ENCODE results near the gene PRRG2. TPM values are rescaled to one million over a fixed set of nuclear protein-coding genes. Genes with fewer than 3 reads are reported as not detected.
A peak's percentile ranks its signal among the peaks of the same experiment; 100 is the strongest.

PRRG2 gene
- total and polyA plus RNA-seq, 2 experiments from 2014 or later = 2.0 to 3.8 TPM

GRCh38 chr19:49567861-49568441 is 13.2 kb upstream of the PRRG2 start:
- Histone ChIP-seq H3K4me1 (ENCODE audit: insufficient read depth) (peaks cover 13% of the 10 kb centered on the region), H3K36me3 (ENCODE audit: insufficient read depth) (no peaks in the 10 kb centered on the region), H3K27ac (ENCODE audit: low read depth) (peak overlapping the region; percentile 39; the same call in 1 of the 2 replicates), H3K79me2 (replicated peaks; ENCODE audit: insufficient read depth) (peaks cover 60% of the 10 kb centered on the region), H3K4me2 (no peak overlapping the region), H3K4me3 (no peak overlapping the region), H4K20me1 (replicated peaks; ENCODE audit: insufficient read depth) (peaks cover 17% of the 10 kb centered on the region), H3K27me3 (ENCODE audit: insufficient read depth) (no peaks in the 10 kb centered on the region), H3F3A (replicated peaks; ENCODE audit: low read depth) (peaks cover 17% of the 10 kb centered on the region; the same call in 1 of the 2 replicates), H3K9me2 (ENCODE audit: insufficient read depth) (no peaks in the 10 kb centered on the region), H2AFZ (no peak overlapping the region)
- no peaks in the 10 kb centered on the region for H3K27me3 Mint-ChIP-seq (ENCODE audit: insufficient read depth, low read depth, poor library complexity)
- H3K4me3 Mint-ChIP-seq = no peak overlapping the region; the same call in 2 of the 3 replicates
- no peaks in the 10 kb centered on the region; the same call in 2 of the 3 replicates for H3K36me3 Mint-ChIP-seq (ENCODE audit: low read depth)
- DNase-seq (ENCODE audit: low spot score) (no peak), ATAC-seq (no peak)
- peaks cover 13% of the 10 kb centered on the region; the same call in 2 of the 3 replicates for H3K4me1 Mint-ChIP-seq
- H3K9me3 Mint-ChIP-seq = no peaks in the 10 kb centered on the region
- no peak for TF ChIP-seq EZH2 (IDR thresholded peaks at IDR 0.05; ENCODE audit: low read depth, unreplicated experiment)
- TF ChIP-seq POLR2AphosphoS5 (IDR thresholded peaks at IDR 0.05; ENCODE audit: low read depth) = no peak
- no peak overlapping the region for H3K27ac Mint-ChIP-seq

GRCh38 chr19:49570138-49570856 is 10.8 kb upstream of the PRRG2 start:
- Mint-ChIP-seq H3K27me3 (ENCODE audit: insufficient read depth, low read depth, poor library complexity) (peaks cover 1% of the 10 kb centered on the region), H3K9me3 (no peaks in the 10 kb centered on the region), H3K36me3 (ENCODE audit: low read depth) (peaks cover 13% of the 10 kb centered on the region; the same call in 2 of the 3 replicates), H3K27ac (peak overlapping the region; percentile 91), H3K4me3 (0 out of 3 replicates have a peak overlapping the region, but pooled peaks have one; percentile 35), H3K4me1 (peaks cover 13% of the 10 kb centered on the region; the same call in 2 of the 3 replicates)
- H3K4me2 ChIP-seq = no peak overlapping the region
- peaks cover 55% of the 10 kb centered on the region for H3K79me2 ChIP-seq (replicated peaks; ENCODE audit: insufficient read depth)
- H2AFZ ChIP-seq = no peak overlapping the region
- ATAC-seq = peak; percentile 89
- peaks cover 13% of the 10 kb centered on the region for H3K4me1 ChIP-seq (ENCODE audit: insufficient read depth)
- TF ChIP-seq EZH2phosphoT487 (IDR thresholded peaks at IDR 0.05; ENCODE audit: unreplicated experiment) = no peak
- TF ChIP-seq CTCF (conservative IDR thresholded peaks at IDR 0.05; ENCODE audit: low read depth in 2 of 2) = peak; percentile 98 to 100
- H3F3A ChIP-seq (replicated peaks; ENCODE audit: low read depth) = peaks cover 23% of the 10 kb centered on the region; the same call in 1 of the 2 replicates
- no peaks in the 10 kb centered on the region for H3K27me3 ChIP-seq (ENCODE audit: insufficient read depth)
- H3K36me3 ChIP-seq (ENCODE audit: insufficient read depth) = no peaks in the 10 kb centered on the region
- peaks cover 14% of the 10 kb centered on the region; the same call in 1 of the 2 replicates for H4K20me1 ChIP-seq (replicated peaks; ENCODE audit: insufficient read depth)
- no peak overlapping the region; the same call in 1 of the 2 replicates for H3K4me3 ChIP-seq
- no peaks in the 10 kb centered on the region for H3K9me2 ChIP-seq (ENCODE audit: insufficient read depth)
- no peak overlapping the region; the same call in 1 of the 2 replicates for H3K27ac ChIP-seq (ENCODE audit: low read depth)
- DNase-seq (ENCODE audit: low spot score) = peak; percentile 96

GRCh38 chr19:49570997-49571676 is 10.0 kb upstream of the PRRG2 start:
- H3K79me2 ChIP-seq (replicated peaks; ENCODE audit: insufficient read depth) = peaks cover 60% of the 10 kb centered on the region
- H3K27ac Mint-ChIP-seq = no peak overlapping the region
- TF ChIP-seq REST (IDR thresholded peaks at IDR 0.05; ENCODE audit: unreplicated experiment) (no peak), CTCF (conservative IDR thresholded peaks at IDR 0.05; ENCODE audit: low read depth in 2 of 2) (peak; percentile 32 to 57)

More at GRCh38 chr19:49570997-49571676, 10.0 kb upstream of the PRRG2 start:
- peaks cover 13% of the 10 kb centered on the region for H3K4me1 ChIP-seq (ENCODE audit: insufficient read depth)
- H3F3A ChIP-seq (replicated peaks; ENCODE audit: low read depth) = peaks cover 23% of the 10 kb centered on the region; the same call in 1 of the 2 replicates
- no peaks in the 10 kb centered on the region for H3K27me3 ChIP-seq (ENCODE audit: insufficient read depth)
- no peak overlapping the region for H3K4me2 ChIP-seq
- H3K27me3 Mint-ChIP-seq (ENCODE audit: insufficient read depth, low read depth, poor library complexity) = peaks cover 1% of the 10 kb centered on the region
- H3K4me3 ChIP-seq = no peak overlapping the region
- ATAC-seq (peak; percentile 54), DNase-seq (ENCODE audit: low spot score) (peak; percentile 57)
- H3K36me3 Mint-ChIP-seq (ENCODE audit: low read depth) = peaks cover 19% of the 10 kb centered on the region; the same call in 2 of the 3 replicates
- H3K36me3 ChIP-seq (ENCODE audit: insufficient read depth) = no peaks in the 10 kb centered on the region
- H2AFZ ChIP-seq = no peak overlapping the region
- peaks cover 13% of the 10 kb centered on the region; the same call in 2 of the 3 replicates for H3K4me1 Mint-ChIP-seq
- H4K20me1 ChIP-seq (replicated peaks; ENCODE audit: insufficient read depth) = peaks cover 14% of the 10 kb centered on the region; the same call in 1 of the 2 replicates
- no peak overlapping the region for H3K4me3 Mint-ChIP-seq
- peak overlapping the region; percentile 73 for H3K27ac ChIP-seq (ENCODE audit: low read depth)
- no peaks in the 10 kb centered on the region for H3K9me2 ChIP-seq (ENCODE audit: insufficient read depth)
- no peaks in the 10 kb centered on the region for H3K9me3 Mint-ChIP-seq
